ENCODE results near the gene TGM1.

Gene TGM1

GRCh38 chr14:24291446-24292117 is 28.6 kb upstream of the TGM1 start:
- no peak for DNase-seq

GRCh38 chr14:24290746-24291145 is 27.8 kb upstream of the TGM1 start:
- no peak for DNase-seq

- no peak for DNase-seq
These were observed 26.8 kb upstream of the TGM1 start for GRCh38 chr14:24289649-24290280.

GRCh38 chr14:24286996-24287395 is 24.0 kb upstream of the TGM1 start:
- DNase-seq = no peak

GRCh38 chr14:24285351-24285750 is 22.4 kb upstream of the TGM1 start:
- DNase-seq = no peak

- DNase-seq = no peak
These were observed 21.6 kb upstream of the TGM1 start for GRCh38 chr14:24284501-24285035.

- DNase-seq = no peak
These were observed 21.0 kb upstream of the TGM1 start for GRCh38 chr14:24283796-24284460.

GRCh38 chr14:24282736-24283135 is 19.8 kb upstream of the TGM1 start:
- no peak for DNase-seq

GRCh38 chr14:24281636-24282035 is 18.7 kb upstream of the TGM1 start:
- DNase-seq = no peak

GRCh38 chr14:24280797-24281460 is 18.0 kb upstream of the TGM1 start:
- no peak for DNase-seq

- no peak for DNase-seq
These were observed 16.6 kb upstream of the TGM1 start for GRCh38 chr14:24279301-24280186.

GRCh38 chr14:24278424-24278823 is 15.4 kb upstream of the TGM1 start:
- no peak for DNase-seq

- DNase-seq = no peak
These were observed 14.8 kb upstream of the TGM1 start for GRCh38 chr14:24277606-24278321.

- no peak for DNase-seq
These were observed 14.1 kb upstream of the TGM1 start for GRCh38 chr14:24277071-24277470.

- no peak for DNase-seq
These were observed 11.1 kb upstream of the TGM1 start for GRCh38 chr14:24274101-24274543.

GRCh38 chr14:24273422-24273998 is 10.5 kb upstream of the TGM1 start:
- DNase-seq = no peak

- no peak for DNase-seq
These were observed 9.5 kb upstream of the TGM1 start for GRCh38 chr14:24272467-24272866.

- DNase-seq = no peak
These were observed 8.9 kb upstream of the TGM1 start for GRCh38 chr14:24271834-24272263.

GRCh38 chr14:24271134-24271833 is 8.3 kb upstream of the TGM1 start, which contains the start of gene RABGGTA:
RABGGTA (minus strand) TSS chr14:24271597; CDS start chr14:24271115, 482 bp downstream.
- DNase-seq = peak; percentile 90

GRCh38 chr14:24270537-24271133 is 7.7 kb upstream of the TGM1 start:
- DNase-seq = no peak
